NT2/D1 (cell line): ENCODE measurements around the gene MMP24.

Source experiments
- SUZ12 ChIP-seq: IDR thresholded peaks from 2 replicates; pipeline ENCODE4 v1.6.1; 2011; ENCODE audit not compliant: insufficient read length, insufficient read depth; ENCODE audit errors: extremely low read depth
- YY1 ChIP-seq: IDR thresholded peaks from 2 replicates; pipeline ENCODE4 v1.6.1; 2011; ENCODE audit not compliant: insufficient read length, insufficient read depth
- ZNF274 ChIP-seq: IDR thresholded peaks from 2 replicates; pipeline ENCODE4 v1.6.1; 2011; ENCODE audit warnings: mild to moderate bottlenecking, low read depth, low read length

GRCh38 chr20:35190556-35190955 lies 35.9 kb upstream of the MMP24 start:
- TF ChIP-seq ZNF274 (no peak), YY1 (no peak), SUZ12 (no peak)
